Measurements from ENCODE around the gene UTRN.

The UTRN gene

DNA sequence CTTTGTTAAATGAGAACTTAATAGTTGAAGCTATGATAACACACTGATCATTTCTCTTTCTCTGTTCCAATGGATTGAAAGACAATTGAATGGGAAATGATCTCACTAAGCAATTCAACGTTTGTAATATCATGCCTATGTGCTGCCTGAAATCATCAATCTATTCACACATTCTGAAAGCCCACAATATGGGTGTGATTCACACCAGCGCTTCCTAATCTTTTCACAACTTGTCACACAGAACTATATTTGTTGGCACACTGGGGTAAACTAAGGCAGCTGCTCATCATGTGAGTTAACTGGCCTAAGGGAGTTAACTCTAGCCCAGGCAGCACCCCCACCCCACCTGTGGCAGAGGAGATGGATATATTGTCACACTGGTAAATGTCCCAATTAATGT lies 37.1 kb upstream of the UTRN start:
- H2AFZ ChIP-seq (ENCODE audit: low read length): no peak overlapping the region

DNA sequence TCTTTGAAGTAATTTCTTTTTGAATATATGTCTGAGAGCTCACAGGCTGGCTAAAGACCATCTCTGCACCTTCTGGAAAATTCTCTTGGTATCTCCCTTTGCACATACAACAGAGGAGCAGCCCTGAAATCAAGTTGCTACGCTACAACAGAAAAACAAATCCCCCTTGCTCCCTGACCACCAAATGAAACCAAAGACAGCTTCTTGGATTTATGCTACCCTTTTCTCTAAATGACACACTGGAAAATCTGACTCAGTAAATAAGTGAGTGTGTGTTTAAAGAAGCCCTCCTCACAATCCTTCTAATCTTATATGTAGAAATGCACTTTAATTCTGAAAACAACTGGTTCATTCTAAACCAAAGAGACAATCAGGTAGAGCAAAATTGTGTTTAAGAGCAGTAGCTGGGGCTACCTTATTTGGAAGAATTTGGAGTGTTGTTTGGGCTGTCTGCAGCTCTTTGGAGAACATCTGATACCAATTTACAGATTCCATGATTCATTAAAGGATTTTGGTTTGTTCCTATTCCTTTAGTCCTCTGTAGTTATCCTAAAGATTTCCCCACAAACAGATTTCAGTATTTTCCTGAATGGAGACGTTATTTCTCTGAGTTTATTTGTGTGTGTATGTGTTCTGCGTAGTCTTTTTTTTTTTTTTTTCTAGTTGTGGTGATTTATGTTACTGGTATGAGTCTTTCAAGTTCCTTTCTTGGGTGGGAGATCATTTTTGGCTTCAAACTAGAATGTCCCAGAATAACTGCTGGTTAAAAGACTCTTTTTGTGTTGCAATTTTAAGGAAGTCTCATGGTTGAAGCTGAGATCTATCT lies 36.4 kb upstream of the UTRN start:
- Histone ChIP-seq H3K9ac (ENCODE audit: low read length) (no peak overlapping the region), H3K9me3 (replicated peaks; ENCODE audit: insufficient read depth, low read length) (no peaks in the 10 kb centered on the region), H3K27me3 (replicated peaks; ENCODE audit: insufficient read depth, low read length) (no peaks in the 10 kb centered on the region), H3K4me1 (ENCODE audit: low read length) (no peaks in the 10 kb centered on the region), H2AFZ (ENCODE audit: low read length) (no peak overlapping the region), H3K27ac (ENCODE audit: low read length) (no peak overlapping the region), H3F3A (ENCODE audit: insufficient read depth, low read length) (no peaks in the 10 kb centered on the region), H3K36me3 (replicated peaks; ENCODE audit: insufficient read depth, low read length) (no peaks in the 10 kb centered on the region), H3K9me2 (replicated peaks; ENCODE audit: insufficient read depth, low read length) (no peaks in the 10 kb centered on the region), H3K79me2 (ENCODE audit: low read length) (no peaks in the 10 kb centered on the region), H3K4me2 (ENCODE audit: low read depth, low read length) (no peak overlapping the region), H3K4me3 (ENCODE audit: low read length) (no peak overlapping the region), H4K20me1 (ENCODE audit: insufficient read depth, low read length) (no peaks in the 10 kb centered on the region)
- DNase-seq: no peak
- TF ChIP-seq EZH2phosphoT487 (IDR thresholded peaks at IDR 0.05; ENCODE audit: low read length) (no peak), EZH2 (optimal IDR thresholded peaks at IDR 0.05; ENCODE audit: low read depth, low read length) (no peak)
- TF ChIP-seq, protein P1, sequence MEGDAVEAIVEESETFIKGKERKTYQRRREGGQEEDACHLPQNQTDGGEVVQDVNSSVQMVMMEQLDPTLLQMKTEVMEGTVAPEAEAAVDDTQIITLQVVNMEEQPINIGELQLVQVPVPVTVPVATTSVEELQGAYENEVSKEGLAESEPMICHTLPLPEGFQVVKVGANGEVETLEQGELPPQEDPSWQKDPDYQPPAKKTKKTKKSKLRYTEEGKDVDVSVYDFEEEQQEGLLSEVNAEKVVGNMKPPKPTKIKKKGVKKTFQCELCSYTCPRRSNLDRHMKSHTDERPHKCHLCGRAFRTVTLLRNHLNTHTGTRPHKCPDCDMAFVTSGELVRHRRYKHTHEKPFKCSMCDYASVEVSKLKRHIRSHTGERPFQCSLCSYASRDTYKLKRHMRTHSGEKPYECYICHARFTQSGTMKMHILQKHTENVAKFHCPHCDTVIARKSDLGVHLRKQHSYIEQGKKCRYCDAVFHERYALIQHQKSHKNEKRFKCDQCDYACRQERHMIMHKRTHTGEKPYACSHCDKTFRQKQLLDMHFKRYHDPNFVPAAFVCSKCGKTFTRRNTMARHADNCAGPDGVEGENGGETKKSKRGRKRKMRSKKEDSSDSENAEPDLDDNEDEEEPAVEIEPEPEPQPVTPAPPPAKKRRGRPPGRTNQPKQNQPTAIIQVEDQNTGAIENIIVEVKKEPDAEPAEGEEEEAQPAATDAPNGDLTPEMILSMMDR (IDR thresholded peaks at IDR 0.05; ENCODE audit: low read length): no peak

More for the DNA sequence above, 37.1 kb upstream of the UTRN start:
- Histone ChIP-seq H3K27ac (ENCODE audit: low read length) (no peak overlapping the region), H3K4me1 (ENCODE audit: low read length) (no peaks in the 10 kb centered on the region), H3K36me3 (replicated peaks; ENCODE audit: insufficient read depth, low read length) (no peaks in the 10 kb centered on the region), H3K27me3 (replicated peaks; ENCODE audit: insufficient read depth, low read length) (no peaks in the 10 kb centered on the region), H3K9ac (ENCODE audit: low read length) (no peak overlapping the region), H3K9me3 (replicated peaks; ENCODE audit: insufficient read depth, low read length) (no peaks in the 10 kb centered on the region), H3K79me2 (ENCODE audit: low read length) (no peaks in the 10 kb centered on the region), H3K4me2 (ENCODE audit: low read depth, low read length) (no peak overlapping the region), H3K4me3 (ENCODE audit: low read length) (no peak overlapping the region), H3F3A (ENCODE audit: insufficient read depth, low read length) (no peaks in the 10 kb centered on the region), H4K20me1 (ENCODE audit: insufficient read depth, low read length) (no peaks in the 10 kb centered on the region), H3K9me2 (replicated peaks; ENCODE audit: insufficient read depth, low read length) (no peaks in the 10 kb centered on the region)
- no peak for TF ChIP-seq EZH2phosphoT487 (IDR thresholded peaks at IDR 0.05; ENCODE audit: low read length)
- TF ChIP-seq, protein P1 (IDR thresholded peaks at IDR 0.05; ENCODE audit: low read length): no peak
- no peak for DNase-seq

DNA sequence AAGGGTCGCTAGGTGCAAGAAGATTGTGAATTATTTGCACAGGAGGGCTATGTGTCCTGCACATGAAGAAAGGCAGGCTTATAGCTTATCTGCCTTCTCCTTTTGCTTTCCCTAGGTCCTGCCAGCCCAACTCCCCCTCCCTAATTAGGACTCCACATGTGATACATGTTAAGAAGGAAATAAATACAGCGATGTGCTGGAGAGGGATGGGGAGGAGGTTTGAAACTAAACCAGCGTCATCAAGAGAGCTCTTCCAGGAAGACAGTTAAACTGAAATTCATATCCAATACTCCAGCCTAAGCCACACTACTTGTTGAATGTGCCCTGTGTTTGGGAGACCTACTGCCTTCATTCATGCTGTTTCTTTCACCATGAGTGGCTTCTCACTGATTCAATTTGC lies 34.9 kb upstream of the UTRN start:
- Histone ChIP-seq H3K9ac (ENCODE audit: low read length) (no peak overlapping the region), H3K9me2 (replicated peaks; ENCODE audit: insufficient read depth, low read length) (no peaks in the 10 kb centered on the region), H3K4me3 (ENCODE audit: low read length) (no peak overlapping the region), H4K20me1 (ENCODE audit: insufficient read depth, low read length) (no peaks in the 10 kb centered on the region), H3K9me3 (replicated peaks; ENCODE audit: insufficient read depth, low read length) (no peaks in the 10 kb centered on the region), H3K27ac (ENCODE audit: low read length) (no peak overlapping the region), H3K4me2 (ENCODE audit: low read depth, low read length) (no peak overlapping the region), H3K4me1 (ENCODE audit: low read length) (no peaks in the 10 kb centered on the region), H3K27me3 (replicated peaks; ENCODE audit: insufficient read depth, low read length) (no peaks in the 10 kb centered on the region), H3K36me3 (replicated peaks; ENCODE audit: insufficient read depth, low read length) (no peaks in the 10 kb centered on the region), H3F3A (ENCODE audit: insufficient read depth, low read length) (no peaks in the 10 kb centered on the region), H2AFZ (ENCODE audit: low read length) (no peak overlapping the region), H3K79me2 (ENCODE audit: low read length) (no peaks in the 10 kb centered on the region)
- TF ChIP-seq, protein P1 (IDR thresholded peaks at IDR 0.05; ENCODE audit: low read length): no peak
- TF ChIP-seq EZH2 (optimal IDR thresholded peaks at IDR 0.05; ENCODE audit: low read depth, low read length) (no peak), EZH2phosphoT487 (IDR thresholded peaks at IDR 0.05; ENCODE audit: low read length) (no peak)
- DNase-seq: no peak
